HCT116 (cell line): ENCODE measurements around the gene CCDC181. TPM values are rescaled to one million over a fixed set of nuclear protein-coding genes. Genes with fewer than 3 reads are reported as not detected.

Experiments
- ATAC-seq: fragments of 200-7000 bp; cut with Tn5 transposase; 2 replicates; pipeline ENCODE4 v1.9.1; 2020; ENCODE audit warnings: mild to moderate bottlenecking, moderate library complexity
- BruUV-seq: library from RNA; stranded (reverse); fragments of 400-500 nt; replicated peaks from 2 replicates; lab custom pipeline; 2021; lab: Mats Ljungman, UMichigan
- CTCF ChIA-PET: fragments of 300-600 bp; sonication (Branson Sonifier 250); formaldehyde crosslinking; loops from one replicate; lab custom pipeline; 2021; ENCODE audit warnings: antibody characterized with exemption; lab: Charles Lee
- POLR2A ChIA-PET: fragments of 300-600, 350-600 bp; sonication (Branson Sonifier 250); formaldehyde crosslinking; loops from one replicate; lab custom pipeline; 2021; ENCODE audit warnings: antibody characterized with exemption; lab: Charles Lee
- RAD21 ChIA-PET, 2 experiments: fragments of 300-600 bp; sonication (Branson Sonifier 250); formaldehyde crosslinking; loops; one replicate each; lab custom pipeline; 2023; ENCODE audit warnings: low total read pairs in 2 of 2; ENCODE audit not compliant: uncharacterized antibody in 2 of 2, unreplicated experiment in 2 of 2, low non-redundant PET in 1 of 2; lab: Charles Lee
- DNase-seq: peaks from one replicate; pipeline ENCODE4 v3.0.0-alpha.2; 2010; ENCODE audit warnings: low read depth, low spot score
- H2AFZ ChIP-seq: fragments of 200-600 bp; shearing (Covaris generic), sonication (generic); 2 replicates; pipeline ENCODE4 v1.6.1; 2017; ENCODE audit warnings: low read depth, mixed run types, mixed read lengths, antibody characterized with exemption, low read length; ENCODE audit not compliant: poor library complexity, severe bottlenecking
- H3K27ac ChIP-seq: 2 replicates; pipeline ENCODE4 v1.5.1; 2012; ENCODE audit warnings: low read depth, low read length
- H3K27me3 ChIP-seq: fragments of 200-600 bp; sonication (generic); 2 replicates; pipeline ENCODE4 v1.6.1; 2016; ENCODE audit warnings: mixed run types, low read length, mixed read lengths; ENCODE audit not compliant: insufficient read depth
- H3K36me3 ChIP-seq, 2 experiments: fragments of 200-500 bp in 1 of 2; fragments of 200-600 bp in 1 of 2; sonication (Bioruptor generic) in 1 of 2; sonication (generic) in 1 of 2; 2 replicates each; pipeline versions ENCODE4 v1.5.1 to v1.6.1; 2014 to 2016; ENCODE audit warnings: low read length in 2 of 2, inconsistent platforms in 1 of 2, mixed read lengths in 1 of 2, mixed run types in 1 of 2; ENCODE audit not compliant: insufficient read depth in 2 of 2, control insufficient read depth in 1 of 2
- H3K4me1 ChIP-seq, 2 experiments: fragments of 200-600 bp in 1 of 2; sonication (generic) in 1 of 2; 2 replicates each; pipeline versions ENCODE4 v1.5.1 to v1.6.1; 2012 to 2017; ENCODE audit warnings: low read length in 2 of 2, inconsistent platforms in 1 of 2, mild to moderate bottlenecking in 1 of 2, mixed read lengths in 1 of 2, mixed run types in 1 of 2, moderate library complexity in 1 of 2; ENCODE audit not compliant: insufficient read depth in 2 of 2, control insufficient read depth in 1 of 2
- H3K4me2 ChIP-seq: fragments of 200-600 bp; sonication (generic); 2 replicates; pipeline ENCODE4 v1.6.1; 2017; ENCODE audit warnings: mixed run types, low read length, mixed read lengths
- H3K4me3 ChIP-seq, 2 experiments: fragments of 200-600 bp in 1 of 2; sonication (generic) in 1 of 2; replicated peaks in 1 of 2; 2 replicates each; pipeline ENCODE4 v1.5.1; 2011 to 2016; ENCODE audit warnings: low read length in 2 of 2, control low read depth in 1 of 2, low read depth in 1 of 2, mild to moderate bottlenecking in 1 of 2, mixed read lengths in 1 of 2, mixed run types in 1 of 2
- H3K79me2 ChIP-seq: fragments of 200-600 bp; sonication (generic); 2 replicates; pipeline ENCODE4 v1.6.1; 2017; ENCODE audit warnings: mild to moderate bottlenecking, mixed run types, low read length, moderate library complexity, mixed read lengths; ENCODE audit not compliant: insufficient read depth
- H3K9ac ChIP-seq: fragments of 200-600 bp; sonication (generic); 2 replicates; pipeline ENCODE4 v1.6.1; 2016; ENCODE audit warnings: low read length, mixed read lengths
- H3K9me2 ChIP-seq: fragments of 200-600 bp; sonication (generic), shearing (Covaris generic); 2 replicates; pipeline ENCODE4 v1.6.1; 2017; ENCODE audit warnings: mixed run types, mild to moderate bottlenecking, moderate library complexity; ENCODE audit not compliant: insufficient read depth
- H3K9me3 ChIP-seq, 2 experiments: fragments of 200-500 bp in 1 of 2; fragments of 200-600 bp in 1 of 2; sonication (Bioruptor generic) in 1 of 2; sonication (generic) in 1 of 2; 2 replicates each; pipeline ENCODE4 v1.6.1; 2014 to 2017; ENCODE audit warnings: low read length in 2 of 2, mixed read lengths in 2 of 2, inconsistent platforms in 1 of 2, low read depth in 1 of 2, mild to moderate bottlenecking in 1 of 2, mixed run types in 1 of 2, moderate library complexity in 1 of 2; ENCODE audit not compliant: control insufficient read depth in 1 of 2, insufficient read depth in 1 of 2
- H4K20me1 ChIP-seq: fragments of 200-600 bp; sonication (generic), shearing (Covaris generic); 2 replicates; pipeline ENCODE4 v1.6.1; 2017; ENCODE audit warnings: mixed run types, mild to moderate bottlenecking, moderate library complexity; ENCODE audit not compliant: insufficient read depth
- CBX3 ChIP-seq: IDR thresholded peaks from 2 replicates; pipeline ENCODE4 v1.6.1; 2012; ENCODE audit warnings: low read depth
- JUND ChIP-seq: IDR thresholded peaks from 2 replicates; pipeline ENCODE4 v1.6.1; 2012
- POLR2A ChIP-seq: IDR thresholded peaks from 2 replicates; pipeline ENCODE4 v1.7.0; 2011; ENCODE audit warnings: borderline replicate concordance; ENCODE audit not compliant: insufficient read depth, insufficient read length; ENCODE audit errors: extremely low read depth
- POLR2AphosphoS5 ChIP-seq: IDR thresholded peaks from 2 replicates; pipeline ENCODE4 v1.6.1; 2011; ENCODE audit warnings: mild to moderate bottlenecking, low read depth, low read length, moderate library complexity
- RAD21 ChIP-seq: IDR thresholded peaks from 2 replicates; pipeline ENCODE4 v1.6.1; 2012; ENCODE audit warnings: low read depth, mild to moderate bottlenecking
- YY1 ChIP-seq: IDR thresholded peaks from 2 replicates; pipeline ENCODE4 v1.6.1; 2011; ENCODE audit warnings: low read length, low read depth, moderate library complexity, mild to moderate bottlenecking; ENCODE audit not compliant: insufficient replicate concordance; ENCODE audit errors: extremely low read depth
- ZFX ChIP-seq: fragments of 450-650 bp; IDR thresholded peaks from 2 replicates; pipeline ENCODE4 v1.6.1; 2017
- intact Hi-C: fragments of 100-400 bp; cut with micrococcal nuclease; formaldehyde crosslinking; loops from 2 replicates; pipeline ENCODE4 v1.10.0; 2022
- total RNA-seq: library from RNA; stranded (reverse); gene quantifications from one replicate; pipeline ENCODE4 v1.2.1, GENCODE V29; 2021; ENCODE audit not compliant: unreplicated experiment
- TF ChIP-seq, protein P1 (sequence below): IDR thresholded peaks from 2 replicates; pipeline ENCODE4 v1.6.1; 2012; ENCODE audit warnings: low read depth
- TF ChIP-seq, protein P2 (sequence below): IDR thresholded peaks from 2 replicates; pipeline ENCODE4 v1.6.1; 2012
- TF ChIP-seq, protein P3 (sequence below): IDR thresholded peaks from 2 replicates; pipeline ENCODE4 v1.6.1; 2012

CCDC181 gene
- total RNA-seq, 1 experiment from 2014 or later = not detected

DNA sequence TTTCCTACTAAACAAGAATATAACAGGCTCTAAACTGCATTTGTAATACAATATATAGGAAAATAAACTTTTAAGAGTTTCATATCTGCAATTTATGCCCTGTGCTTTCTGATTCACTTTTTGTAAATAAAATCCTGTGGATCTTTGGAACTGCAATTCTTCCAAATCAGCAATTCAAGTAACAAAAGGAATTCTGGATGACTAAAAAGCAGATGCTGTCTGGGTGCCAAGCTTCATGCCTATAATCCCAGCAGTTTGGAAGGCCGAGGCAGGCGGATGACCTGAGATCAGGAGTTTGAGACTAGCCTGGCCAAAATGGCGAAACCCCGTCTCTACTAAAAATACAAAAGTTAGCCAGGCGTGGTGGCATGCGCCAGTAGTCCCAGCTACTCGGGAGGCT lies 66.0 kb downstream of the CCDC181 start:
- Histone ChIP-seq H2AFZ (no peak overlapping the region), H3K4me3 (no peak overlapping the region), H3K9me3 (no peaks in the 10 kb centered on the region), H3K79me2 (peaks cover 9% of the 10 kb centered on the region; the same call in 1 of the 2 replicates), H3K27ac (no peak overlapping the region), H3K4me2 (no peak overlapping the region), H3K27me3 (no peaks in the 10 kb centered on the region), H3K9ac (no peak overlapping the region)
- ChIA-PET CTCF (interaction anchor here (1.2 to 1.9 kb wide), 2 partner anchors 12 to 758 kb away, joined by 4 to 16 read pairs; no protein-coding TSS in a partner anchor), RAD21 (no interaction called here), POLR2A (no interaction called here)
- no peak for ATAC-seq
- no TSS peak for BruUV-seq
- intact Hi-C loops = no loop called here
- TF ChIP-seq ZFX = no peak
- TF ChIP-seq POLR2AphosphoS5 = no peak
- TF ChIP-seq RAD21 = no peak
- TF ChIP-seq, protein P1, sequence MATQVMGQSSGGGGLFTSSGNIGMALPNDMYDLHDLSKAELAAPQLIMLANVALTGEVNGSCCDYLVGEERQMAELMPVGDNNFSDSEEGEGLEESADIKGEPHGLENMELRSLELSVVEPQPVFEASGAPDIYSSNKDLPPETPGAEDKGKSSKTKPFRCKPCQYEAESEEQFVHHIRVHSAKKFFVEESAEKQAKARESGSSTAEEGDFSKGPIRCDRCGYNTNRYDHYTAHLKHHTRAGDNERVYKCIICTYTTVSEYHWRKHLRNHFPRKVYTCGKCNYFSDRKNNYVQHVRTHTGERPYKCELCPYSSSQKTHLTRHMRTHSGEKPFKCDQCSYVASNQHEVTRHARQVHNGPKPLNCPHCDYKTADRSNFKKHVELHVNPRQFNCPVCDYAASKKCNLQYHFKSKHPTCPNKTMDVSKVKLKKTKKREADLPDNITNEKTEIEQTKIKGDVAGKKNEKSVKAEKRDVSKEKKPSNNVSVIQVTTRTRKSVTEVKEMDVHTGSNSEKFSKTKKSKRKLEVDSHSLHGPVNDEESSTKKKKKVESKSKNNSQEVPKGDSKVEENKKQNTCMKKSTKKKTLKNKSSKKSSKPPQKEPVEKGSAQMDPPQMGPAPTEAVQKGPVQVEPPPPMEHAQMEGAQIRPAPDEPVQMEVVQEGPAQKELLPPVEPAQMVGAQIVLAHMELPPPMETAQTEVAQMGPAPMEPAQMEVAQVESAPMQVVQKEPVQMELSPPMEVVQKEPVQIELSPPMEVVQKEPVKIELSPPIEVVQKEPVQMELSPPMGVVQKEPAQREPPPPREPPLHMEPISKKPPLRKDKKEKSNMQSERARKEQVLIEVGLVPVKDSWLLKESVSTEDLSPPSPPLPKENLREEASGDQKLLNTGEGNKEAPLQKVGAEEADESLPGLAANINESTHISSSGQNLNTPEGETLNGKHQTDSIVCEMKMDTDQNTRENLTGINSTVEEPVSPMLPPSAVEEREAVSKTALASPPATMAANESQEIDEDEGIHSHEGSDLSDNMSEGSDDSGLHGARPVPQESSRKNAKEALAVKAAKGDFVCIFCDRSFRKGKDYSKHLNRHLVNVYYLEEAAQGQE = no peak
- TF ChIP-seq, protein P2, sequence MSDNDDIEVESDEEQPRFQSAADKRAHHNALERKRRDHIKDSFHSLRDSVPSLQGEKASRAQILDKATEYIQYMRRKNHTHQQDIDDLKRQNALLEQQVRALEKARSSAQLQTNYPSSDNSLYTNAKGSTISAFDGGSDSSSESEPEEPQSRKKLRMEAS = no peak
- TF ChIP-seq YY1 = no peak
- no peak for TF ChIP-seq CBX3
- no peak for TF ChIP-seq POLR2A
- TF ChIP-seq JUND = no peak
- TF ChIP-seq, protein P3, sequence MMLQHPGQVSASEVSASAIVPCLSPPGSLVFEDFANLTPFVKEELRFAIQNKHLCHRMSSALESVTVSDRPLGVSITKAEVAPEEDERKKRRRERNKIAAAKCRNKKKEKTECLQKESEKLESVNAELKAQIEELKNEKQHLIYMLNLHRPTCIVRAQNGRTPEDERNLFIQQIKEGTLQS = no peak
- TF ChIP-seq, all 23 proteins: peak for 0
- DNase-seq = no peak
- Histone ChIP-seq H3K4me1 (peaks cover 9 to 26% of the 10 kb centered on the region in 2 experiments), H4K20me1 (no peaks in the 10 kb centered on the region), H3K9me2 (no peaks in the 10 kb centered on the region), H3K36me3 (no peaks in the 10 kb centered on the region)
